K562 (cell line): Measurements from ENCODE around the gene CEP295NL. TPM values are rescaled to one million over a fixed set of nuclear protein-coding genes. Genes with fewer than 3 reads are reported as not detected.
A peak's percentile ranks its signal among the peaks of the same experiment; 100 is the strongest.

ENCODE experiments used
- DDX20 ChIP-seq: fragments of 450-650 bp; IDR thresholded peaks from 2 replicates; pipeline ENCODE4 v1.6.1; 2016; ENCODE audit warnings: missing genetic modification characterization, low read depth, mild to moderate bottlenecking, missing compliant biosample characterization, moderate library complexity
- HMGXB4 ChIP-seq: sonication (generic); formaldehyde crosslinking; IDR thresholded peaks from 2 replicates; pipeline ENCODE4 v1.8.1; 2023; ENCODE audit warnings: mild to moderate bottlenecking, missing genetic modification reagents
- KDM1A ChIP-seq, 2 experiments: fragments of 450-650 bp; IDR thresholded peaks; 2 replicates each; pipeline ENCODE4 v1.6.1; 2016; ENCODE audit warnings: mild to moderate bottlenecking in 2 of 2
- KDM5B ChIP-seq: fragments of 200-600 bp; sonication (generic); IDR thresholded peaks from 2 replicates; pipeline ENCODE4 v1.6.1; 2012; ENCODE audit warnings: low read depth, mild to moderate bottlenecking, moderate library complexity, low read length, control low read depth, inconsistent platforms; ENCODE audit not compliant: insufficient replicate concordance
- MCM7 ChIP-seq, 2 experiments: fragments of 450-650 bp; IDR thresholded peaks; 2 replicates each; pipeline ENCODE4 v1.6.1; 2016 to 2018
- MTA2 ChIP-seq: fragments of 450-650 bp; IDR thresholded peaks from 2 replicates; pipeline ENCODE4 v1.6.1; 2016; ENCODE audit warnings: low read depth
- PHF8 ChIP-seq: fragments of 200-600 bp; sonication (generic); IDR thresholded peaks from 2 replicates; pipeline ENCODE4 v1.6.1; 2012; ENCODE audit warnings: mixed run types, mild to moderate bottlenecking, inconsistent platforms, low read length, moderate library complexity, borderline replicate concordance
- PREB ChIP-seq: sonication (generic); formaldehyde crosslinking; IDR thresholded peaks from 2 replicates; pipeline ENCODE4 v1.8.1; 2023; ENCODE audit warnings: mild to moderate bottlenecking, missing genetic modification reagents
- RAD51 ChIP-seq: fragments of 450-650 bp; IDR thresholded peaks from 2 replicates; pipeline ENCODE4 v1.7.1; 2016; ENCODE audit warnings: low read depth, mild to moderate bottlenecking, borderline replicate concordance
- TOE1 ChIP-seq, 2 experiments: fragments of 450-650 bp in 1 of 2; sonication (generic) in 1 of 2; formaldehyde crosslinking in 1 of 2; IDR thresholded peaks; 2 replicates each; pipeline versions ENCODE4 v1.7.1 to v1.8.0; 2016 to 2022; ENCODE audit warnings: borderline replicate concordance in 2 of 2, mild to moderate bottlenecking in 2 of 2, antibody characterized with exemption in 1 of 2, inconsistent platforms in 1 of 2, low read depth in 1 of 2, missing genetic modification reagents in 1 of 2, moderate library complexity in 1 of 2
- ZBTB7A ChIP-seq: IDR thresholded peaks from 2 replicates; pipeline ENCODE4 v1.6.1; 2011; ENCODE audit warnings: low read depth, mild to moderate bottlenecking, low read length, moderate library complexity, borderline replicate concordance; ENCODE audit not compliant: control insufficient read depth
- ZFP36 ChIP-seq: fragments of 150-350 bp; IDR thresholded peaks from 2 replicates; pipeline ENCODE4 v1.6.1; 2018; ENCODE audit warnings: low read length, low read depth; ENCODE audit not compliant: partially characterized antibody
- ZFX ChIP-seq: sonication (generic); formaldehyde crosslinking; IDR thresholded peaks from 2 replicates; pipeline ENCODE4 v1.8.0; 2022; ENCODE audit warnings: mild to moderate bottlenecking, missing genetic modification reagents, moderate library complexity
- ZNF263 ChIP-seq: sonication (generic); formaldehyde crosslinking; IDR thresholded peaks from 2 replicates; pipeline ENCODE4 v1.8.0; 2022; ENCODE audit warnings: mild to moderate bottlenecking, missing genetic modification reagents, borderline replicate concordance
- ZNF717 ChIP-seq: fragments of 250-450 bp; sonication (Bioruptor Pico); IDR thresholded peaks from 2 replicates; pipeline ENCODE4 v1.5.0; 2021
- polyA plus RNA-seq, 8 experiments: library from polyadenylated mRNA; depleted of rRNA in 4 of 8; stranded (reverse) in 5 of 8; unstranded in 3 of 8; fragments of >200 nt; fragmentation: Nextera tagmentation in 2 of 8; fragmentation: Illumina TruSeq in 1 of 8; extraction: Ambion mirVana in 2 of 8; extraction: Trizol in 1 of 8; gene quantifications; 2 replicates each; pipeline versions ENCODE4 v1.2.1 to v1.2.3, GENCODE V29; 2011 to 2014; ENCODE audit warnings: inconsistent platforms in 1 of 8, missing spikeins in 1 of 8
- total RNA-seq, 7 experiments: library from RNA; depleted of rRNA in 6 of 7; stranded (reverse); fragments of >200 nt in 6 of 7; fragmentation: Illumina TruSeq in 2 of 7; extraction: Trizol in 2 of 7; gene quantifications; 2 replicates each; pipeline versions ENCODE4 v1.2.1 to v1.2.3, GENCODE V29; 2011 to 2021; ENCODE audit warnings: low replicate concordance in 1 of 7
- TF ChIP-seq, protein P1 (sequence below): fragments of 450-650 bp; IDR thresholded peaks from 2 replicates; pipeline ENCODE4 v1.7.1; 2018; ENCODE audit warnings: mild to moderate bottlenecking, low read depth; ENCODE audit not compliant: partially characterized antibody
- TF ChIP-seq, protein P2 (sequence below): fragments of 250-450 bp; sonication (Bioruptor Pico); IDR thresholded peaks from 2 replicates; pipeline ENCODE4 v1.4.0; 2020; ENCODE audit warnings: borderline replicate concordance

The CEP295NL gene
- total and polyA plus RNA-seq, 9 of the 15 experiments (the other 6 are each of a cell fraction or from before 2014, with no cell fraction given), result not detected

- TF ChIP-seq ZBTB7A, result no peak
- TF ChIP-seq ZFP36, result no peak
- no peak for TF ChIP-seq ZNF717 (CRISPR knock-in tag)
- TF ChIP-seq DDX20 (tag), result no peak; the same call in 1 of the 2 replicates
- TF ChIP-seq KDM5B, result peak; percentile 72
- peak; percentile 51; the same call in 1 of the 2 replicates for TF ChIP-seq PHF8
- no peak for TF ChIP-seq HMGXB4 (CRISPR knock-in tag)
- peak; percentile 61 for TF ChIP-seq RAD51
- TF ChIP-seq MTA2, result no peak
- TF ChIP-seq KDM1A (IDR thresholded peaks at IDR 0.05), result peak; percentile 73 to 89
- TF ChIP-seq, protein P1, sequence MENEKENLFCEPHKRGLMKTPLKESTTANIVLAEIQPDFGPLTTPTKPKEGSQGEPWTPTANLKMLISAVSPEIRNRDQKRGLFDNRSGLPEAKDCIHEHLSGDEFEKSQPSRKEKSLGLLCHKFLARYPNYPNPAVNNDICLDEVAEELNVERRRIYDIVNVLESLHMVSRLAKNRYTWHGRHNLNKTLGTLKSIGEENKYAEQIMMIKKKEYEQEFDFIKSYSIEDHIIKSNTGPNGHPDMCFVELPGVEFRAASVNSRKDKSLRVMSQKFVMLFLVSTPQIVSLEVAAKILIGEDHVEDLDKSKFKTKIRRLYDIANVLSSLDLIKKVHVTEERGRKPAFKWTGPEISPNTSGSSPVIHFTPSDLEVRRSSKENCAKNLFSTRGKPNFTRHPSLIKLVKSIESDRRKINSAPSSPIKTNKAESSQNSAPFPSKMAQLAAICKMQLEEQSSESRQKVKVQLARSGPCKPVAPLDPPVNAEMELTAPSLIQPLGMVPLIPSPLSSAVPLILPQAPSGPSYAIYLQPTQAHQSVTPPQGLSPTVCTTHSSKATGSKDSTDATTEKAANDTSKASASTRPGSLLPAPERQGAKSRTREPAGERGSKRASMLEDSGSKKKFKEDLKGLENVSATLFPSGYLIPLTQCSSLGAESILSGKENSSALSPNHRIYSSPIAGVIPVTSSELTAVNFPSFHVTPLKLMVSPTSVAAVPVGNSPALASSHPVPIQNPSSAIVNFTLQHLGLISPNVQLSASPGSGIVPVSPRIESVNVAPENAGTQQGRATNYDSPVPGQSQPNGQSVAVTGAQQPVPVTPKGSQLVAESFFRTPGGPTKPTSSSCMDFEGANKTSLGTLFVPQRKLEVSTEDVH, result no peak
- TF ChIP-seq MCM7 (IDR thresholded peaks at IDR 0.05), result no peak
- TF ChIP-seq ZFX (CRISPR knock-in tag), result peak; percentile 78
- peak; percentile 28; the same call in 1 of the 2 replicates for TF ChIP-seq ZNF263 (CRISPR knock-in tag)
- TF ChIP-seq, protein P2, sequence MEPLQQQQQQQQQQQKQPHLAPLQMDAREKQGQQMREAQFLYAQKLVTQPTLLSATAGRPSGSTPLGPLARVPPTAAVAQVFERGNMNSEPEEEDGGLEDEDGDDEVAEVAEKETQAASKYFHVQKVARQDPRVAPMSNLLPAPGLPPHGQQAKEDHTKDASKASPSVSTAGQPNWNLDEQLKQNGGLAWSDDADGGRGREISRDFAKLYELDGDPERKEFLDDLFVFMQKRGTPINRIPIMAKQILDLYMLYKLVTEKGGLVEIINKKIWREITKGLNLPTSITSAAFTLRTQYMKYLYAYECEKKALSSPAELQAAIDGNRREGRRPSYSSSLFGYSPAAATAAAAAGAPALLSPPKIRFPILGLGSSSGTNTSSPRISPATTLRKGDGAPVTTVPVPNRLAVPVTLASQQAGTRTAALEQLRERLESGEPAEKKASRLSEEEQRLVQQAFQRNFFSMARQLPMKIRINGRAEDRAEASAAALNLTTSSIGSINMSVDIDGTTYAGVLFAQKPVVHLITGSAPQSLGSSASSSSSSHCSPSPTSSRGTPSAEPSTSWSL (CRISPR knock-in tag), result no peak
- TF ChIP-seq PREB (CRISPR knock-in tag), result no peak
- peak; percentile 74 for TF ChIP-seq TOE1 (IDR thresholded peaks at IDR 0.05; ENCODE audit: borderline replicate concordance)
- TF ChIP-seq TOE1 (CRISPR knock-in tag; IDR thresholded peaks at IDR 0.05; ENCODE audit: borderline replicate concordance, low read depth), result no peak
These were observed 40.7 kb downstream of the CEP295NL start (continued) for GRCh38 chr17:78862073-78863023.
